Measurements from ENCODE around the gene SMU1.
A peak's percentile ranks its signal among the peaks of the same experiment; 100 is the strongest.

The SMU1 gene

GRCh38 chr9:33120620-33121019 lies 44.1 kb upstream of the SMU1 start:
- peaks cover 16% of the 10 kb centered on the region for H3K36me3 Mint-ChIP-seq (ENCODE audit: low read depth)
- no peak for DNase-seq
- H3K27ac Mint-ChIP-seq: no peak overlapping the region
- peaks cover 2% of the 10 kb centered on the region for H3K27me3 Mint-ChIP-seq (ENCODE audit: low read depth, poor library complexity)
- H3K4me1 Mint-ChIP-seq: peaks cover 8% of the 10 kb centered on the region
- H3K4me3 Mint-ChIP-seq: no peak overlapping the region
- H3K9me3 Mint-ChIP-seq: no peaks in the 10 kb centered on the region
- no peak for TF ChIP-seq CTCF (IDR thresholded peaks at IDR 0.05)

DNA sequence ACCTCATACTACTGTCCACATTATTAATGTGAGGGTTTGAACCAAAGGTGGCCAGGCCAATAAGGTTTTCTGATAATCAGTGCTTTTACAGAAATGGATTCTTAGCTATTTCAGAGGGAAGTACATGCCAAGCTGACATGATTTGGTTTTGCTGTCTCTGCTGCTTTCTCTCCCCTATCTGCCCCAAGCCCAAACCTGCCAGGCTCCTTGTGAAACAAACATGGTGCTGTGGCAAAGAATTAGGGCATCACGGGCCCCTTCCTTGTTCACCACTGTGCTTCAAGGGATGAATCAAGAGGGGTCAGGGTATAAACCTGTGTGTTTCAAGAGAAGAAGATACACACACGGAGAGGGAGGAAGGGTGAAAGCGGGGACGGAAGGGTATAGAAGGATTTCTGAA lies 41.3 kb upstream of the SMU1 start:
- no peak overlapping the region for H3K4me3 Mint-ChIP-seq
- H3K4me1 Mint-ChIP-seq: peaks cover 13% of the 10 kb centered on the region
- H3K27me3 Mint-ChIP-seq (ENCODE audit: low read depth, poor library complexity): no peaks in the 10 kb centered on the region
- H3K9me3 Mint-ChIP-seq: no peaks in the 10 kb centered on the region
- H3K27ac Mint-ChIP-seq: no peak overlapping the region
- DNase-seq: no peak
- no peak for TF ChIP-seq CTCF (IDR thresholded peaks at IDR 0.05)
- H3K36me3 Mint-ChIP-seq (ENCODE audit: low read depth): peaks cover 25% of the 10 kb centered on the region

- Mint-ChIP-seq H3K27me3 (ENCODE audit: low read depth, poor library complexity) (no peaks in the 10 kb centered on the region), H3K4me1 (peaks cover 18% of the 10 kb centered on the region), H3K36me3 (ENCODE audit: low read depth) (peaks cover 25% of the 10 kb centered on the region), H3K9me3 (no peaks in the 10 kb centered on the region), H3K4me3 (no peak overlapping the region), H3K27ac (no peak overlapping the region)
- TF ChIP-seq CTCF (IDR thresholded peaks at IDR 0.05): no peak
- no peak for DNase-seq
Measured at GRCh38 chr9:33117306-33117705, 40.8 kb upstream of the SMU1 start.

DNA sequence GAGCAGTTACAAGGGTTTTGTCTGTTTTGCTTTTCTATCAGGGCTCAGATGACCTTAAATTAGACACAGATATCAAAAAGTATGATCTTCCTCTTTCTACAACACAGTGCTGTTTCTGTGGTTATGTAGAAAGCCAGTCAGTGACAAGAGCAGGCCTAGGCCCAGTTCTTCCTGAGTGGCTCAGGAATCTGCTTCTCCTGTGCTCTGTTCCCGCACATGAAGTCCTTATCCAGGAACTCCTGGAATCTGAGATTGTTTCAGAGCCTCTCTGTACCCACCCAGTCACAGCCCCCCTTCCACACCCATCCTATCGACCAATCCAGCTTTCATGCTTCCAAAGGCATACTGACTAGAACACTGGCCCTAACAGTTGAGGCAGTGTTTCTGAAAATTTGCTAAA lies 40.4 kb upstream of the SMU1 start:
- peaks cover 23% of the 10 kb centered on the region for H3K36me3 Mint-ChIP-seq (ENCODE audit: low read depth)
- H3K4me1 Mint-ChIP-seq: peaks cover 22% of the 10 kb centered on the region
- no peak for DNase-seq
- H3K9me3 Mint-ChIP-seq: no peaks in the 10 kb centered on the region
- no peaks in the 10 kb centered on the region for H3K27me3 Mint-ChIP-seq (ENCODE audit: low read depth, poor library complexity)
- H3K4me3 Mint-ChIP-seq: no peak overlapping the region
- H3K27ac Mint-ChIP-seq: peak overlapping the region; percentile 69
- TF ChIP-seq CTCF (IDR thresholded peaks at IDR 0.05): no peak

- Mint-ChIP-seq H3K36me3 (ENCODE audit: low read depth) (peaks cover 10% of the 10 kb centered on the region), H3K4me3 (no peak overlapping the region), H3K27ac (no peak overlapping the region), H3K27me3 (ENCODE audit: low read depth, poor library complexity) (no peaks in the 10 kb centered on the region), H3K9me3 (no peaks in the 10 kb centered on the region), H3K4me1 (peaks cover 31% of the 10 kb centered on the region)
- TF ChIP-seq CTCF (IDR thresholded peaks at IDR 0.05): no peak
- DNase-seq: no peak
Measured at GRCh38 chr9:33114746-33115145, 38.3 kb upstream of the SMU1 start.

DNA sequence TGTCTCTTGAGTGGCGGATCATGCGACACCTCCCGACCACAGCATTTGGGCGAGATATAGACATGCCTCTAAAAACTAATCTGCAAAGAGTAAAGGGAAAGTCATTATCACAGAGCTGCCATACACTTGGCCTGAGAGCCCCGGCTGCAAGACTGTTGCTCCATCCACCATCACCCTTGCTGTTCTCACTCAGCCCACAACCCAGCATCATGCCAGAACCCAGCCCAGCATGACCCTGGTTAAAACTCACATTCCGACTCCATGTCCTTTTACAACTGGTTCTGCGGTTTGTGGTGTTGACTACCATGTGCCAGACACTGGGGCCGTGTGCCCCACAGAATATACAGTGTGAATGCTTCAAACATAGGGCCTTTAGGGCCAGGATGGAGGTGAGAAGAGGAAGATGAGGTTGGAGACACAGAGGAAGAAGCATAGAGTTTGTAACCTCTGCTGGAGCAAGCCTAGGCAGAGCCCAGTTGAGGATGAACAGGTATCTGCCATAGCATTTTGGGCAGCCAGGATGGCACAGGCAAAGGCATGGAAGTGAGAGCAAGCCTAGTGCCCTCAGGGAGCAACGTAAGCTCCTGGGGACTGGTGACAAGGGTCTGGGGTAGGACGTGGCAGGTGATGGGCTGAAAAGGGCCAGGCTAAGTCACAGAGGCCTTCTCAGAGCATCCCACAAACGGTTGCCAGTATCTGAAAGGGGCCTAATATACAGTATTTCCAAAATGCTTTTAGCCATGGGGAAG lies 37.5 kb upstream of the SMU1 start:
- Mint-ChIP-seq H3K4me1 (peaks cover 31% of the 10 kb centered on the region), H3K27me3 (ENCODE audit: low read depth, poor library complexity) (no peaks in the 10 kb centered on the region), H3K9me3 (no peaks in the 10 kb centered on the region), H3K36me3 (ENCODE audit: low read depth) (peaks cover 10% of the 10 kb centered on the region), H3K4me3 (no peak overlapping the region), H3K27ac (peak overlapping the region; percentile 10)
- no peak for TF ChIP-seq CTCF (IDR thresholded peaks at IDR 0.05)
- no peak for DNase-seq

All from nephron progenitor cell (in vitro differentiated cells).